CD4-positive, alpha-beta T cell treated with Interleukin-4 for 4 hours (primary cell): Measurements from ENCODE around the gene PTPRM.

Source experiments
- DNase-seq: peaks from one replicate; pipeline ENCODE4 v3.0.0-alpha.2; 2020

PTPRM gene

DNA sequence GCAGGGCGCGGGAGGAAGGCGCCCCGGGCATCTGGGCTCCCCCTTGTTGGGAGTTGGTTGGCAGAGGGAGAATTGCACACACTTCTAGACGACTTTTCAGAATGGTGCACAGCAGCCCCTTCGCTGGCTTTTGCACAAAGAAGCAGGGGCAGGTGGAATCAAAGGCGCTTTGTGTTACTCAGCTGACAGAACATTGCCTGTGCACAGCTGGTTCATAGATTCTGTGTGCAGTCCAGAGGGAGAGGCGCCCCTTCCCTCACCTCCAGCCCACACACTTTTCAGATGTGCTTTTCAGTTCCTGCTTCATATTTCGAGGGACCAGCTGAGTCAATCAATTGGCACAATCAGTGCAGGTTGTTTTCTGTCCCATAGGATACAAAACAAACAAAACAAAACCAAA lies 693.7 kb downstream of the PTPRM start:
- DNase-seq = no peak

DNA sequence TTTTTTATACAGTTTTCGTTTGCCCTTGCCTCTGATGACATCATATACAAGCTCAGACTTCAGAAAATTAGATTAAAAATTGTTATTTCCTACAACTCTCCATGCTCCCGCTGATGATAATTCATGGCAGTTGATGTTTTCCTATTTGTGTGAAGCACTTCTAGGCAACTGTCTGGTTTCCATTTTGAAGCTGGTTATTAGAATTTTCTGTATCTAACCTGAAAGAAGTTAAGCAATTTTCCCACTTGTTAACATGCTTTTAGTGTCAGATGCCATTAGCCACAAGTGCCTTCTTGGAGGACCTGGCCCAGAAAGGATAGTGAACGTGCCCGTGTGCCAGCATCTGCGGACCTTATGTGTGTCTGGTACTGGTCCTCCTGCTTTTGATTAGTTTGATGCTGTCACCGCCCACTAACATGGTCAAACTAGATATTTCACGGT lies 694.6 kb downstream of the PTPRM start:
- DNase-seq = no peak

DNA sequence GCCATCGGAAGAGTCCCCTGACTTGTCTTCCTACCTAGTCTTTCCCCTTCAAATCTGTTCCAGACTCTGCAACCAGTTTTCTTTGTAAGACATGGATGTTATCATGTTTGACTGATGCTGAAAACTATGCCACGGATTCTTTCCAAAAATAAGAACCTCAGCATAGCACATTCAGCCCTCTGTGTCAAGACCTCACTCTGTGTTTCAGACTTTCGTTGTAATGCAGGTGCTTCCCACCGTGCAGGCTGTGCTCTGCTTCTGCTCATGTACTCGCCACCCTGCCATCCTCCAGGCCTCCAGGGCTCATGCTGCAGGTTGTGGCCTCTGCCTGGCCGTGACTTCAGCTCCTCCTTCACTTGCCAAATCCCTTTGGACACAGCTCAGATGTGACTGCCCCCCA lies 695.1 kb downstream of the PTPRM start:
- no peak for DNase-seq

DNA sequence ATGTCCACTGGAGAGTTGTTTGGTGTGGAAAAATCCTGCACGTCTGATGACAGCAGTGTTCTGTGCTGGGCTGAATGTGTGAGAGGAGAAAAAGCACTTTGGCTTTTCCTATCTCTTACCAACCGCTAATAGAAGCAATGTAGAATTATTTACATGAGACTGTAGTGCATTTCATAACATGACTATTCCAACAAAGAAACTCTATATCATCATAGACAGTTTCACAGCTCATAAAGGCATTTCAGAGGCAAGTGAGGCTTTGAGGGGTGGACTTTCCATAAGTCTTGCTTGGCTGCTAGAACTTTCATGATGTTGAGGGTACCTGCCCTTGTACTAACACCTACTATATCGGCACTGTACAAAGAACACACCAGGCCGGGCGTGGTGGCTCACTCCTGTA lies 697.0 kb downstream of the PTPRM start:
- DNase-seq = no peak

DNA sequence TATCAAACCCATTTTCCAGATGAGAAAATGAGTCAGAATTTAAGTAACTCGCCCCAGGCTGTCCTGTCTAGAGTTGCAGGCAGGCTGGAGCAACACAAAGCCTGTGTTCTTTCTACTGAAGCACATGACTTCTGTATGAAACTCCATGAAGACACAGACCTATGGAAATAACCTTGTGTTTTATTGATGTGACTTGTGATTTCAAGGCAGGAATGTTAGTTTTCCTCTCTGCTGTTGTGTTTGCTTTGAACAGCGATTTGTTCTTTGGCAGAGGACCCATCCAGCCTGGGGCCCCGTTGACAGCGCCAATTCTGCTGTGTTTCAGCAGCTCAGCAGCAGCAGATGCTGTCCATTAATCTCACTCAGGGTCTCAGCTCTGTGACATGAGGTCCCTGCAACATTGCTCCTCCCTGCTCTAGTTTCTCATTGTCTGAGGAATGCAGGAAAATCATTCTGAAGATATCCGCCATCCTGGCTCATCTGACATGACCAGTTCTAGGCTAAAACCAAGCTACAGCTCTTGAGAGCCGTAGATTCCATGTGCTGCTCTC lies 697.8 kb downstream of the PTPRM start:
- no peak for DNase-seq

DNA sequence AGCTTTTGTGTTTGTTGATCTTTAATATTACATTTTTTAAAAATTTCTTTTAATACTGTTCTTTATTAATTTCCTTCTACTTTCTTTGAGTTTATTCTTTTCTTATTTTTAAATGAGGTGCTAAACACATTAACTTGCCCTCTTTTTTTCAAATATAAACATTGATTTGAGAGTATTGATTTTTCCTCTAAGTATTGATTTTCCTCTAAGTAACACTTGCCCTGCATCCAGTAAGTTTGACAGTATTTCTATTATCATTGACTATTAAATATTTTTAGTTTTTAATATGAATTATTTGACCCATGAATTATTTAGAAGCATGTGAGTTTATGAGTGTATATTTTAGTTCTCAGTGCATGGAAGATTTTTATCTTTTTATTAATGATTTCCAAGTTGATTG lies 705.1 kb downstream of the PTPRM start:
- no peak for DNase-seq

DNA sequence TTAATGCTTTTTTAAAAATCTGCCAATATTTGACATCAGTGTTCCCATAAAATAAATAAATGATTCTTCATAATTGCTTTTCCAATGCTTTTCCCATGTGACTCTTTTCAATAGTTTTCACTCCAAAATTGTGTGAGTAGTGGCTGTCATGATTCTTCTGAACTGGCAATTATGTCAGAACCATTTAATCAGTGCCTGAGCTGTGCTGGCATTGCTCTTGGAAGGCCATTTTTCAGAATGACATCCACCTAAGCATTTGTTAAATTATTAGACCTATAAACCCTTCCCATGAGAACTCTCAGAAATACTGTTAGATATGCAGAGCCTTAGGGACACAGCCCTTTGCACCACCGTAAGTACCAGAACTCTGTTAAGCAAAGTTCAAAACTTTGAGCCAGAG lies 707.3 kb downstream of the PTPRM start:
- DNase-seq = no peak

DNA sequence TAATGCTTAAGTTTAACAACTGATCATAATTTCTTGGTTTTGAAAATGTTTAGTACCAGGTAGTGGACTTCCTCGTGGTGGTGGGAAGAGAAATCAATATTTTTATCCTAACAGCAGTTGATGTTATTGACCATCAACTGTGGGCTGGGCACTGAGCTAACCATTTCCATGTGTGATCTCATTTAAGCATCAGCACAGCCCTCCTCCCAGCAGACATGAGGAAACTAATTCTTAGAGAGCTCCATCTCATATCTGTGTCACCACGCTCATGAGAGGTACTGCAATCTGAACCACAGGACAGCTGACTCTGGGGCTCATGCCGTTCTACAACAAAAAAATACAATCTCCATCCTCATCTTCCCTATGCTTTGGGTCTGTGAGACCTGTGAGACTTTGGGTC lies 709.3 kb downstream of the PTPRM start:
- no peak for DNase-seq

DNA sequence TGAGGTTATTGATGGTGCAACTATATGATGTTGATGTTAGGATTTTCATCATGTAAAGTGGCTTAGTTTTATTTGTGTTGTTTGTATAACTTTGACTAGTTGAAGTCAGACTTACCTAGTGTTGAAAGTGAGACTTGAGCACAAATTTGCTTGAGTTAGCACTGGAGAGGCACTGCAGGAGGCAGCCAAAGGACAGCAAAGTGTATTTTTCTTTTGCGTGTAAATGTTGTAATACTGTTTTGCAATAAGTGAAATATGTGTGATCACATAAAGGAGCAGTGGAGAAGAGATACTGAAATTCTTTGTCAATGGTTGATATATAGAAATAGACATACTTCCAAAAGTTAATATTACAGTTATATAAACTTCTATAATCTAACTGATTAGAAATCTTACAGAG lies 710.2 kb downstream of the PTPRM start:
- no peak for DNase-seq

DNA sequence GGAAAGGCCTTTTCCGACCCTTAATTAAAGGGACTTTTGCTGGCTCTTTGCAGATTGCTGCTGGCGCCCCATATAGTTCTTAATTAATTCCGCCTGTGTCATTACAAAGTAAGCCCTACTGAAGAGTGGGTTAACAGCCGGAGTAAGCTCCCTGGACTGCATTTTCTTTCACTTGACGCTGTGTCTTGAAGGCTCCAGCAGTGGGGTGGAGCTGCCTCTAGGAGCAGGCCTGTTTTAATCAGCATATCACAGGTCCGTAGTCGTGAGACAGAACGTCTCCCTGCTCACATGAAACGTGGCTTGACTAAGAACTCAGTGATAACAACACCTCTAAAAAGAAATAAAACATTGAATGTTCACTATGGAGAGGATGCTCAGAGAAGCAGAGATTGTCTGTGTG lies 712.2 kb downstream of the PTPRM start:
- no peak for DNase-seq

DNA sequence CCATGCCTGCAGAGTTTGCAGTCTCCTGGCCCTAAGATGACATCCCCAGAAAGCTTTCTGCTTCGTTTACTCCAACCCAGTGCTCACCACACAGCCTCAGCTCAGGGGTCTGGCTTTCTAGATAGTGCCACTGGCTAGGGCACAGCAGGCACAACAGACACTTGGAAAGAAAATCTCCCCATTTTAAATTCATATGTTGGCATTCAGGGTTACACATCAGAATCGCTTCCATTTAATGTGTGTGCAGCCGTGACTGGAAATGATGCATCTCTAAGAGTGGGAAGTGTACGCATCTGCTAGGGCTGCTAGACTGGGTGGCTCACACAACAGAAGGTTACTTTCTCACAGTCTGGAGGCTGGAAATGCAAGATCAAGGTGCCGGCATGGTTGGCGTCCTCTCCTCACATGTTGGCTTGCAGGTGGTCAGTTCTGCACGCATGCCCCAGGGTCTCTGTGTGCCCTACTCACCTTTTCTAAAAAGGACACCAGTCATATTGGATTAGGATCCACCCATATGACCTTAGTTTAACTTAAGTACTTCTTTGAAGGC lies 712.7 kb downstream of the PTPRM start:
- no peak for DNase-seq

DNA sequence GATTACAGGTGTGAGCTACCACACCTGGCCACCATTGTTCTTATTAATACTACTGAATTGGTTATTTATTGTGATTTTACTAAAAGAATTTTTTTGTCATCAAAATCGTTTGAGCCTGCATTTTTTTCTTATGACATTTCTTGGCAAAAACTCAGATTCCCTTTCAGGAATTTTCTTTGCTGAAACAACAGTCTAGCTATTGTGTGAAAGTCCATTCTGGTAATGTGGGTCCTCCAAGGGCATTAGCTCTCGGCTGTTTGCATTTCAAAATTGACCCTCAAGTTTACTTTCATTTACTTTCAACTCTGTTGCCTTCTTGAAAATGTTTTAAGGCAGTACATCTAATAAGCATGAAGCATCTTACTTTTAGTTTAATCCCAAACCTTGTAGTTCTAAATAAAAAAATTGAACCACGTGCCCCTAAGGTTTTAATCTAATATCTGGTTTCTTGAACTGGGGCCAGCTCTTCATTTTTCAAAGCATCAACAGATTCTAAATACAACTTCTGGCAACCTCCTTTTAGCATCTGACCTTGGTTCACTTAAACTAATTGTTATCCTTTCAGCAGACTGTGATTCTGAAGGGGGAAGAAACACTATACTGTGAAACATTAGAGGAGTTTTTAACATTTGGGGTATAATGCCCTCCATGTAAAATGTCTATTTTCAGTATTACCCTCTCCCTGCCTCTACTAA lies 716.9 kb downstream of the PTPRM start:
- no peak for DNase-seq

DNA sequence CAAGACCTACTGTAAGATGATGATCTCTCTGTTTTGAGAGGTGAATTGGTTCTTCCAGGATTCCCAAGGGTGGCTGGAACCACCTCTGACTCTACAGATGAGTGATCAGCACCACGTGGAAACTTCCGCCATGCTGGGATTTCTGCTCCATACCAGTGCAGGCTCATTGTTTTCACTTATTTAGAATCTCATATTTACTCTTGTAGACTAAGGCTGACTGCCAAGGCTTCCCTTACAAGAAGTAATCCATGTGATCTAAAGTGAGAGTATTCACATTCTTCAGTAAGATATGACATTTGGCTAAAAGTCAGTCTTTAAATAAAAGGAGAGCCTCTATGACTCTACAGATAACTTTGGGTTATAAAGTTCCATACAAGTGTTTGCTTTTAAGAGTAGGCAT lies 719.2 kb downstream of the PTPRM start:
- no peak for DNase-seq

DNA sequence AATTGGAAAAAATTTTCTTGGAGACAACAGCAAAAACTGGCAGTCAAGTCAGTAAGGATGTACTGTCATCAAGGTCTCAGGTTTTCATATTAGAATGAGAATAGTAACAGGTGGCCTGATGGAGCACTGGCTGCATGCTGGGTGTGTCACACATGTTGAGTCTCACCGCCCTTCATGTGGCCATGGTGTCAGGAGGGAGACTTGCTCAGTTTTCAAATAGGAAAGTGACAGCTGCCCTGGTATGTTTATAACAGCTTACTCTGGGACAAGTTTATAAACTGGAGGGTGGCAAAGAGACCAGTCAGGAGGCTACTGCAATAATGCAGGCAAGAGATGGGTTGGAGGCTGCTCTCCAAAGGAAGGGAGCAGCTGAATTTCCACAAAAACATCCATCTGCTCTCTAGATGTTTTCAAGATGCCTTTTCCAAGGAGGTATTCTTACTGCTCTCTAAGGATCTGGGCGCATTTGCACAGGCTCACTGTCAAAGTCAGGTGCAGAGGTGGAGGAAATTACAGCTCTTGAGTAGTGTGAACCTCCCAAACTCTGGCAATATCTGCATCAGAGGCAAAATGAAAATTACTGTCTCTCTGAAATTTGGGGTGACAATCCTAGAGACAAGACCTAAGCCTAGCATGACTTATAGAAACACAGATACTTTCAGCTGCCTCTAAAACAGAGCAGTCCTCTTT lies 720.2 kb downstream of the PTPRM start:
- no peak for DNase-seq

DNA sequence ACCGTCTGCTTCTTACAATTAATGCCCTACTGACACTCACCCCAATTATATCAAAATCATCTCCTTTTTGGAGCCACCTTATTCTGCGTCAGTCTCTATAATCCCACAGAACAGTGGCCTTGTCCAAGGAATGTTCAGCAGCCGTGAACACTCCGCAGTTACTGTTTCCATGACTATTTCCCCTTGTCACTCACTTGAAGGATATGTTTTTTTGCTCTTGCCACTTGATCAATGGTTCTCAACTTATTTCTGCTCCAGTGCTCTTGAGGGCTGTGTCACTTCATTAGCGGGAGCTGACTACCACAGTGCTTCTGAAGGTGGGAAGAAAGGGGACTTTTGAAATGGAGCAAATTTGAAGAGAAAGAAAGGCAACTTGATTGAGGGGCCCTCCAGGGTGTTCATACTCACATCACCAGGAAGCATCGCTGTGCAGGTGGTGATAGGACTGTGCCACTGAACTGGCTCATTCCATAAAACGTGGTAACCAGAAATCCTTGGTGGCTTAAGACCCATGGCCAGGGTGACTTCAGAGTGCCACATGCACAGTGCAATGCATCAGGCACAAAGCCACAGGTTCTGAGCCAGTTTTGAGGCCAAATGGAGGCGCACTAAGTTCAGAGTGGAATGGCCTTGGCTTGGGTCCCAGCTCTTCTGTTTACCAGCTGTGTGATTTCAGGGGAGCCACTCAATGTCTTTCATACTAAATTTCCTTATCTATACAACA lies 721.5 kb downstream of the PTPRM start:
- DNase-seq = no peak

DNA sequence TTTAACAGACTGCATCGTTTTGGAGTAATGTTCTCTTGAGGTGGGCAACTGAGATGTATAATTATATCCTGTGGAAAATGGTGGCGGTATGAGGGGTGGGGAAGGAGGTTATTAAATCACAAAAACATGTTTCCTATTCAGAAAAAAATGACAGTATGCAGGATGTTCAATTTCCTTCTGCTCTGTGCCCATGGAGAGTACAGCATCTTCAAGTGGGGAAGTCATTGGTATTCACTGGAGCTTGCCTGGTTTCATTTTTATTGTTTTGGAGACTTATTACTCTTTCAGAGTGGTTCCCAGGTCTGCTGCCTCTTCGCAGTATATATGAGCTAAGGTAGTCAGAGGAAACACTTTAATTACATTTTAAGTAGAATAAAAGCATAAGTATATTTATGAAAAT lies 723.3 kb downstream of the PTPRM start:
- no peak for DNase-seq

DNA sequence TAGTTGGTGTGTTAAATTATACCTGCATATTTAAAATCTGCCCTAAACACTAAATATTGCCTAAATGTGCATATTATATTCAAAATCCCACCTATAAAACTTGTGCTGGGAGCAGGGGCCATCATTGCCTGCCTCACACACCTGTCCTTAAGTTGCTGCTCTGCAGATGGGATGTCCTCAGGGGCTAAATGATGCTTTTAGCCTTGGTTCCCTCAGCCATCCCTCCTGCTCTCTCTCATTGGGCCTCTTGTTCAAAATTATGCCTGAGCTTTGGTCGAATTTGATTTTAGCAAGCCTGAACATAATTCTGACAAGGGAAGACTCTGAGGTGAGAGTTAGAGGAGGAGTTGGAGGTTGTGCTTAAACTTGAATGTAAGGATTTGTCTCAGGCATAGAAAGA lies 723.8 kb downstream of the PTPRM start:
- DNase-seq = no peak

DNA sequence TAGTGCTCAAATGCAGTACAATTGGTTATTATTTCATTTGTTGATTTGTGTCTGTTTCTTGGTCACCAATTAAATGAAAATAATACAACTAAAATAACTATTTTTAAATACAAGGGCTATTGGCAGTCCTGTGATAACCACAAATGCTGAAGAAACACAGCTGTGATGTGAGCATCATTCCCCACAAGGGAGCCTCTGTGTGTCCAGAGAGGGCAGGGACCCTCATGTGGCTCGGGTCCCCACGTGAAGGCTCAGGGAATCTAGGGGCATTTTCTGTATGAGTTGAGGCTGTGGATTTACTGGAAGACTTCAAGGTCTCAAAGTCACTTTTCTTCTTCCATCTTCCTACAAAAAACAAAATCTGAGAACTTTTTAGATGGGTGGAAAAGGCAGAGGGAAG lies 726.1 kb downstream of the PTPRM start:
- no peak for DNase-seq

DNA sequence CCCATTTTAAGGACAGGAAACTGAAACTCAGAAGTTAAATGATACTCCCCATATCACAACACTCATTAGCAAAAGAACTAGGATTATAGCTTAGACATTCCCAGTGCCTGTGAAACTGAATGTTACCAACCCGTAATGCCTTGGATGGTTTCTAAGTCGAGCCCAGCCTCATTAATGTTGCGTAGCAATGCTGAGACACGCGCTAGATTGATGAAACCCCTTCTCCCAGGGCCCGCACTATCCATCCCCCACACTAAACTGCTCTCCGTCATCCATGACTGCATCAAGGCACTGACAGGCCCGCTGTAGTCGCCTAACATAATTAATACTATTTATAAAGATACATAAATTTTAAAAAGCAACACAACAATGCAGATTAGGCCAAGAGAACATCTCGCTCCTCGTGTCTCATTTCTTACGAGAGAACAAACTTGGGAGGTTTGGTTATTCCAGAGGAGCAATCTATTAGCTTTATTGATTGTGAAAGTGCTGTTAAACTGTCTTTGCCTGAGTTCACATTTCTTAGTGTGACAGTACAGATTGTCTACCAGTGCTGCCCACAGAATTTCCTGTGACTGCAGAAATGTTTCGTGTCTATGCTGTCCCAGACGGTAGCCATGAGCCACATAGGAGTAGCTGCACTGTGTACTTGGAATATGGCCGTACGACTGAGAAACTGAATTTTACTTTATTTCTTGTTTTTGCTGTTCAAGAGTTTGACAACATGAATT lies 729.9 kb downstream of the PTPRM start:
- no peak for DNase-seq

DNA sequence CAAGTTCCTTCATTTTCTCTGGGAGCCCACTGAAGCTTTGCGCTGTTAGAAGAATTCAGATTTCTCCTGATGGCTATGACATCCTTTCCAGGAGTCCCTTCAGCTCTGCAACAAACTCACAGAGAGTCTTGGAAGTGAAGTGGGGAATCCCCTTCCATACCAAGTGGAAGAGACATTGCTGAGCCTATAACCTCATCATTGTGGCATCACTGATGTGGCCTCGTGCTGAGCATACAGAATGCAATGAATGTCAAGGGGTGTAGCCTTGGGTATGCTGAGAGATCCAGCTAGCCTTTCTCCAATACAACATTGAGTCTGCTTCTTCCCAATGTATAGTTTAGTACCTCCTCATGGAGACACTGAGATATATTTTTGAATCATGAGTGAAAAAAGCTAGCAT lies 731.1 kb downstream of the PTPRM start:
- DNase-seq = no peak

DNA sequence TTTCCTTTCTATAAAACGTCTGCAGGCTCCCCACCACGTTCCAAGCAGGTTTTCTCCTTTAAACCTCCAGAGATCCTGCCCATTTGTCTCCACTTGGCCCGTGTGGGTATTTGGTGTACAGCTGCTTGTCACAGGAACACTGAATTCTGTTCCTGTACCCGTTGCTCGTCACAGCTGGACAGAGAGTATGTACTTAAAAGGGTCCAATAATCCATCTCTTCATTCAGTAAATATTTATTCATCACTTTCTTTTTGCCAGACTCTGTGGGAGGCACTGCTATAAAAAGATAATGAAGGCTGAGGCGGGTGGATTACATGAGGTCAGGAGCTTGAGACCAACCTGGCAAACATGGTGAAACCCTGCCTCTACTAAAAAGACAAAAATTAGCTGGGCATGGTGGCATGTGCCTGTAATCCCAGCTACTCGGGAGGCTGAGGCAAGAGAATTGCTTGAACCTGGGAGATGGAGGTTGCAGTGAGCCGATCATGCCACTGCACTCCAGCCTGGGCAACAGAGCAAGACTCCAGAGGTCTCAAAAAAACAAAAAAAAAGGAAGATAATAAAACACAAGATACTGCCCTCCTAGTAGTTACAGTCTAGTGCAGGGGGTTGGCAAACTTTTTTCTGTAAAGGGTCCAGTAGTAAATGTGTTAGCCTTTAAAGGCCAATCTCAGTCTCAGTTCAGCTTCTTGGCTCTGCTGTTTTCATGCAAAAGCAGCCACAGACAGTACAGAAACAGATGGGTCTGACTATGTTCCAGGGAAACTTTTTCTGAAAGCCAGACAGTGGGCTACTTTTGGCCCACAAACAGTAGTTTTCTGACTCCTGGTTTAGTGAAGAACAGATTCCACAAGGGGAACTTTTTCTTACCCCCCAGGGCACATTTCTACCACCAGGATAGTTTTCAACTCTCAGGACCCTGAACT lies 732.2 kb downstream of the PTPRM start:
- no peak for DNase-seq
